Eye (tissue), 1 donor: ENCODE measurements around the gene POLR2H.
A peak's percentile ranks its signal among the peaks of the same experiment; 100 is the strongest.

Experiments
- DNase-seq: peaks from one replicate; pipeline ENCODE4 v3.0.0-alpha.2; 2015

Gene POLR2H

DNA sequence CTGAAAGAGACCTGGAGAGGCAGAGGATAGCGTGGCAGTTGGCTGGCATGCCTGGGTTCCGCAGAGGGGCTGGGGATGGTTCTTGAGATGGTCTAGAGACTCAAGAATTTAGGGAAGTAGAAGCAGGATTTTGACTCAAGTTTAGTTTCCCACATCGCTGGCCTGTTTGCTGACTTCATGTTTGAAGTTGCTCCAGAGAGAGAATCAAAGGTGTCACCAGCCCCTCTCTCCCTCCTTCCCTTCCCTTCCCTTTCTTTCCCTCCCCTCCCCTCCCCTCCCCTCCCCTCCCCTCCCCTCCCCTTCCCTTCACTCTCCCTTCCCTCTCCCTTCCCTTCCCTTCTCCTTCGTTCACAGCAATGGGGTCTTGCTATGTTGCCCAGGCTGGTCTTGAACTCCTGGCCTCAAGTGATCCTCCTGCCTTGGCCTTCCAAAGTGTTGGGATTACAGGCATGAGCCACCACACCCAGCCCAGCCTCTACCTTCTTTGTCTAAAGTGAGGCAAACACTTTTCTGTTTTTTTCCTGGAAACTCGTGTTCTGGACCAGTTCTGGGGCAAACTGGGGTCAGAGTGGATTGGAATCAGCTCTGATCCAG, 28.5 kb downstream of the POLR2H start:
- no peak for DNase-seq

- no peak for DNase-seq
Observed at GRCh38 chr3:184391266-184391665, 29.8 kb downstream of the POLR2H start.

GRCh38 chr3:184395320-184395660, 33.8 kb downstream of the POLR2H start:
- no peak for DNase-seq

- peak; percentile 74 for DNase-seq
Observed at GRCh38 chr3:184399410-184399809, 37.9 kb downstream of the POLR2H start.

DNA sequence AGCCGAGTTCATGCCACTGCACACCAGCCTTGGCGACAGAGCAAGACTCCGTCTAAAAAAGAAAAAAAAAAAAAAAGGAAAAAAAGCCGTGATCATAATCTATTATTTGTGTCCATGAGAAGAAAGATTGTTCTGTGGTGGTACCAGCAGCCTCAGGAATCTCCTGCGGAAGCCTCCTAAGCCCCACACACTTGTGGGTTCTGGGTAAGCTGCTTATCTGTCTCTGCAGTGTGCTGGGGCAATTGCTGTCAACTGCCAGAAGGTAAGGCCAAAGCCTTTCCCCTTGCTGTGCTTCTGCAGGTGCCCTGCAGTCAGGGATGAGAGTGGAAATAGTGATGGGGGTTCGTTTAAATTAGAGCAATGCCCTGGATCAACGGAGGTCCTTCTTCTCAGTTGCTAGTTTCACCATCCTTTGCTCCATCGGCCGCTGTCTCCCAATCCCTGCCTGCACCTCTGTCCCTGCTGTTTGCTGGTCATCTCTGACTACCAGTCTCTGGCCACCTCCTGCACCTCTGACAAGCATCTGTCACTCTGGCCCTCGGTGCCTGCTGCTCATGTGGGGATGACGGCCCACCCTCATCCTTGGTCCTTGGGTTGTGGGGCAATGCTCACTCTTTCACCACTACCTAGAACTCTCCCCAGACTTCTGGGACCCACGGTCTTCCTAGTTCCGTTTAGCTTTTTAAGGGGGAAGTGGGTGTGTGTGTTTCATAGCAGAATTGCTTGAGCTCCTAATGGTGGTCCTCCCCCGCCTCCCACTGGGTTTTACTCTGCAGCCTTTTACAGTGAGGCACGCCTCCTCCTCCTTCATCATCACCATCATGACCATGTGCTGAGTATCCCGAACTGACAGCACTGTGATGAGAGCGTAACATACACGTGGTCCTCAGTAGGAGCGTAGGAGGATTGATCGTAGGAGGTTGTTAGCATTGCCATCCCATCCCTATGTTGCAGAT, 43.8 kb downstream of the POLR2H start:
- DNase-seq, result no peak

DNA sequence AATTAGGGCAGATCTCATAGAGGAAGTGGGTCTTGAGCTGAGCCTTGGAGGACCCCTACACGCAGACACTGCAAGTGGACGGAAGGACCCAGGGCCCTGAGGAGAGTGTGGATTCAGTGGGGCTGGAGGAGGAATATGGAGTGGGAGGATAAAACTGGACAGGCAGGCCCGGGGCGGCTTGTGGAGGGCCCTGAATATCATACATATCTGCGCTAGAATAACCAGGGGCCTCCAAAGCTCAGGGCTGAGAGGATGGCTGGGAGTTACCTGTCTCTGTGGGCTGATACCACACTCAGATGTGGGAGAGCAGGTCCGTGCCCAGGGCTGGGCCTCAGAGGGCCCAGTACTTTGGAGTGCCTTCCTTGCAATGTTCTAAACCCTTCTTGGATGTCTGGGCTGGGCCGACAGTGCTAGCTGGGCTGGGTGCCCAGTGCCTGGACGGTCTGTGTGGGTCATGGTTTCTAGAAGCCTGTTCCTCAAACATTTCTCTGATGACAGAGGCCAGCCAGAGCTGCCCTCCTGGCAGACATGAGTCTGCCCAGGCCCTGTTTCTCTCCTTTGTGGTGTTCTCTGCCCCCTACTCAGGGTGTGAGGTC, 47.9 kb downstream of the POLR2H start:
- DNase-seq, result no peak

- DNase-seq, result no peak
Observed at GRCh38 chr3:184409946-184410500, 48.5 kb downstream of the POLR2H start.

- no peak for DNase-seq
Observed at GRCh38 chr3:184414418-184415202, 53.1 kb downstream of the POLR2H start.

DNA sequence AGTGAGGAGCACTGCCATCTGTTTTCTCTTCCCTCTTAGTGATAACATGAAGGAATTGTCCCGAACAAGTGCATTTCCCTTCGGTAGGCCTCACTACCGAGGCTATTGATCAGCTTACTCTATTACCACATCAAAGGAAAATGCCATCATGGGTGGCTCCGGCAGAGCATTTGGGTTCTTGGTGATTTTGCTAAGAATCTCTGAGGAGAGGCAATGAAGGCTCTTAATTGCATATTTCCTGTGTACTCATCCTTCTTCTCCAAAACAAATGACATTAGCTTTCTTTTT, 53.6 kb downstream of the POLR2H start:
- no peak for DNase-seq

DNA sequence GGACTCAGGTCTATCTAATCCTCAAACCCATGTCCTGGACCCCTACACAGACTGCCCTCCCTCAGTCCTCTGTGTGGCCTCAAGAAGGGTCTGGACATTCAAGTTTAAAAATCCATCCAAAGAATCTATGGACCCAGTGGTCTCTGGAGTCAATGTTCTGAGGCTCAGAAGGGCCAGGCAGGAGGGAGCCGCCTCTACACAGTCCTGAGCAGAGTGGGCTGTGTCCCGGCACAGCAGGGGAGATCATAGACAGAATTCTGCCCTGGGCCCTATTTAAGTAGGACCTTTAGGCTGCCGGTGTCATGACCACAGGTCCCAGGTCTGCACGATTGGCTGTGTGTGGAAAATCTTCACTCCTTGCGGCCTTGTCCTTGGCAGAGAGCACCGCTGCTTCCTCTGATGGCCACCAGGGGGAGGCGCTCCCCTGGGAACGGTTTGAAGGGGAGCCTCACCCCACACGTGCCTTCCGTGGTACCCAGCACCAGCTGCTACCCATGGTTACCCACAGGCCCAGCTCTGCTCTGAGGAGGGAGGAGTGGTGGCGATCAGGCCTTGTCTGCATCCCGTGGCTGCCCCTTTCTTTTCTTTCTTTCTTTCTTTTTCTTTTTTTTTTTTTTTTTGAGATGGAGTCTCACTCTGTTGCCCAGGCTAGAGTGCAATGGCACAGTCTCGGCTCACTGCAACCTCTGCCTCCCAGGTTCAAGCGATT, 56.3 kb downstream of the POLR2H start:
- DNase-seq, result peak; percentile 78
